DMS79 treated with DMSO at 0.1 percent for 48 hours (cell line): ENCODE results near the gene CELA3A.

Experiments used
- DNase-seq: peaks from one replicate; lab custom pipeline; 2025; lab: John Stamatoyannopoulos, UW

The CELA3A gene

DNA sequence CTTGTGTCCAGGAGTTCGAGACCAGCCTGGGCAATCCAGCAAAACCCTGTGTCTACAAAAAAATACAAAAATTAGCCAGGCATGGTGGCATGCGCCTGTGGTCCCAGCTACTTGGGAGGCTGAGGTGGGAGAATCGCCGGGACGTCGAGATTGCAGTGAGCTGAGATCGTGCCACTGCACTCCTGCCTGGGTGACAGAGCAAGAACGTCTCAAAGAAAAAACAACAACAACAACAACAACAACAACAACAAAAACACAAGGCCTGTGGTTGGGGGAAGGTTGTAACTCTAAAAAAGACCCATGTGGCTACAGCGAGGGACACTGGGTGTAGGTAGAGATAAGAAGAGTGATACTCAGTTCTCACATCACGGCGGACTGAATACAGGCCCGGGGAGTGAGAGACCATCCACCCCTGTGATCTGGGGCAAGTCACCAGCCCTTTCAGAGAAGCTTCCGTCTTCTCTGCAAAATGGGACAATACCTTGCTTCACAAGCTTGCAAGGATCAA is 50.2 kb downstream of the CELA3A start:
- DNase-seq: no peak

DNA sequence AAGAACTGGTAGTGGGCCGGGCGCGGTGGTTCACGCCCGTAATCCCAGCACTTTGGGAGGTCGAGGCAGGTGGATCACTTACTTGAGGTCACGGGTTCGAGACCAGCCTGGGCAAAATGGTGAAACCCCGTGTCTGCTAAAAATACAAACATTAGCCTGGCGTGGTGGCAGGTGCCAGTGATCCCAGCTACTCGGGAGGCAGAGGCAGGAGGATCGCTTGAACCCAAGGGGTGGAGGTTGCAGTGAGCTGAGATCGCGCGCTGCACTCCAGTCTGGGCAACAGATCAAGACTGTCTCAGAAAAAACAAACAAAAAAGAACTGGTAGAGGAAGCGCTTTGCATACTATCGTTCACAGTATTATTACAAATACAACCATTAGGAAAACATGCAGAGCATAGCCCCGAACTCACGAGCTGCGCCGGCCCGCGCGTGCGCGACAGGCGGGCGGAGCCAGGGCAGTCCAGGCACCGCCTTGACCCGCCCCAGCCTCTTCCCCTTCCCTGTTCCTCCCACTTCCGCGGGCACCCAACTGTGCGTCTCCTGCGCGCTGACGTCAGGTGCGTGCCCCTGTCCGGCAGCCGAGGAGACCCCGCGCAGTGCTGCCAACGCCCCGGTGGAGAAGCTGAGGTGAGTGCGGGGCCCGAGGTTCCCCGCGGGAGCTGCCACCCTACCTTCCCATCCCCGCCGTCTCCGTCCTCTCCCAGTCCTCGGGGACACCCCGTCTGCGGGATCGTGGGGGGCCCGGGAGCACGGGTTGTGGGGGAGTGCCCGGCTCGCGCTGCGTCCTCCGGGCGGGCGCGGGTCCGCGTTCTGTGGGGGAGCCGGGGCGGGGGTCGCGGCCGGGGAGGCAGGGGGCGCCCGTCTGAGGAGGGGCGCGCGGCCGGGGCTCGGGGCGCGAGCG is 50.9 kb downstream of the CELA3A start, which contains the start of gene CDC42:
Gene CDC42 (plus strand): TSS at position 595 of the 902 bp plus-strand sequence. CDS start 25,770 bp downstream, outside the sequence.
- DNase-seq: peak; percentile 99

- DNase-seq: peak; percentile 72
Observed at GRCh38 chr1:22053017-22053860, 51.8 kb downstream of the CELA3A start.

DNA sequence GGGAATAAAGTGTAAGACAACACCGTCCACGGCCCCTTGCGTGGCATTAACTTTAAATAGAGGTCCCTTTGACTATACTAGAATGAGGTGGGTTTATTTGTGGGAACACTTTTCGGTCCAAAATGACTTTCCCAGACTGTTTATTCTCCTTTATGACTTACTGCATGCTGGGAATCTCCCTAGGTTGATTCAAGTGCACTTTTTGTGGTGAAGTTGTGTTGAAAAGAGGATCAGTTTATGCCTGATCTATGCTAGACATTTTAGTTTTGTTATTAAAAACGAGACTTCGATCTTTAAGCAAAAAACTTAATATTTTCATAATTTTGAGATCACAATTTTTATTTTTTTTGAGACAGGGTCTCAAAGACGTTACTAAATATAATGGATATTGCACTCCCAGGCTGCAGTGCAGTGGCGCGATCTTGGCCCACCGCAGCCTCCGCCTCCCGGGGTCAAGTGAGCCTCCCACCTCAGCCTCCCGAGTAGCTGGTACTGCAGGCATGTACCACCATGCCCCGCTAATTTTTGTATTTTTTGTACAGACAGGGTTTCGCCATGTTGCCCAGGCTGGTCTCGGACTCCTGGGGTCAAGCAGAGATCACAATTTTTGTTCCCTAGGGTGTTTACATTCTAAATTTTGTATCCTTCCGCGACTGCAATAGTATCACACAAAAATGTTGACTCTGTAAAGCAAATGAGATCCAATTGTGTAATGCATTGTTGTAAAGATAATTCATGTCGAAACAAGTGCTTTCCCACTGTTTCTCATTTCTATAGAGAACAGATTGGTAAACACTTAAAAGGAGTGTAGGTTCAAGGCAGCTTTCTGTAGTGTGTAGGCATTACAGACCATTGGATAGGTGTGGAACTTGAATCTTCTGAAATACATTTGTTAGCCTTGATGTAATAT is 52.7 kb downstream of the CELA3A start:
- no peak for DNase-seq

GRCh38 chr1:22055463-22055862 is 54.0 kb downstream of the CELA3A start:
- no peak for DNase-seq

GRCh38 chr1:22056043-22056442 is 54.6 kb downstream of the CELA3A start:
- DNase-seq: no peak

GRCh38 chr1:22056936-22057335 is 55.5 kb downstream of the CELA3A start:
- DNase-seq: no peak

- DNase-seq: peak; percentile 57
Observed at GRCh38 chr1:22057861-22058260, 56.4 kb downstream of the CELA3A start.
